OCI-LY7 (cell line): ENCODE results near the gene RGL1. TPM values are rescaled to one million over a fixed set of nuclear protein-coding genes. Genes with fewer than 3 reads are reported as not detected.

ENCODE experiments used
- BruUV-seq: library from RNA; stranded (reverse); fragments of 400-500 nt; replicated peaks from 2 replicates; lab custom pipeline; 2021; lab: Mats Ljungman, UMichigan
- CTCF ChIA-PET: fragments of 300-600 bp; sonication (Branson Sonifier 250); formaldehyde crosslinking; loops from one replicate; lab custom pipeline; 2022; ENCODE audit warnings: antibody characterized with exemption; ENCODE audit not compliant: unreplicated experiment; lab: Charles Lee
- POLR2A ChIA-PET: fragments of 300-600 bp; sonication (Branson Sonifier 250); formaldehyde crosslinking; loops from one replicate; lab custom pipeline; 2022; ENCODE audit warnings: antibody characterized with exemption; lab: Charles Lee
- DNase-seq: peaks from one replicate; pipeline ENCODE4 v3.0.0-alpha.2; 2015; ENCODE audit warnings: low spot score
- H2AFZ ChIP-seq: fragments of 200-600 bp; sonication (generic), shearing (Covaris generic); 2 replicates; pipeline ENCODE4 v1.6.1; 2014; ENCODE audit warnings: mild to moderate bottlenecking, antibody characterized with exemption, low read length, moderate library complexity
- H3K27ac ChIP-seq: fragments of 200-600 bp; sonication (generic); 2 replicates; pipeline ENCODE4 v1.5.1; 2014; ENCODE audit warnings: mixed run types, low read depth, mild to moderate bottlenecking, moderate library complexity, low read length, inconsistent platforms; ENCODE audit not compliant: poor library complexity, severe bottlenecking
- H3K36me3 ChIP-seq: fragments of 200-600 bp; sonication (generic); 2 replicates; pipeline ENCODE4 v1.6.1; 2014; ENCODE audit warnings: mild to moderate bottlenecking, antibody characterized with exemption, low read length, moderate library complexity, mixed read lengths; ENCODE audit not compliant: insufficient read depth
- H3K4me1 ChIP-seq: fragments of 200-600 bp; sonication (generic); 2 replicates; pipeline ENCODE4 v1.5.1; 2014; ENCODE audit warnings: mild to moderate bottlenecking, low read length; ENCODE audit not compliant: insufficient read depth, poor library complexity, severe bottlenecking
- H3K4me2 ChIP-seq: fragments of 200-600 bp; sonication (generic); 2 replicates; pipeline ENCODE4 v1.6.1; 2014; ENCODE audit warnings: mild to moderate bottlenecking, low read length
- H3K4me3 ChIP-seq: fragments of 200-600 bp; sonication (generic); 2 replicates; pipeline ENCODE4 v1.5.1; 2014; ENCODE audit warnings: mild to moderate bottlenecking, low read depth, low read length; ENCODE audit not compliant: poor library complexity, severe bottlenecking
- H3K79me2 ChIP-seq: fragments of 200-600 bp; sonication (generic); 2 replicates; pipeline ENCODE4 v1.6.1; 2016; ENCODE audit warnings: low read depth, mild to moderate bottlenecking, low read length, moderate library complexity, mixed read lengths; ENCODE audit not compliant: insufficient read depth
- H3K9me2 ChIP-seq: fragments of 200-600 bp; sonication (generic); 2 replicates; pipeline ENCODE4 v1.6.1; 2016; ENCODE audit warnings: mild to moderate bottlenecking, low read length, mixed read lengths; ENCODE audit not compliant: insufficient read depth
- H3K9me3 ChIP-seq: fragments of 200-600 bp; sonication (generic); 2 replicates; pipeline ENCODE4 v1.6.1; 2014; ENCODE audit warnings: mild to moderate bottlenecking, mixed run types, low read length, mixed read lengths
- H4K20me1 ChIP-seq: fragments of 200-600 bp; sonication (generic); 2 replicates; pipeline ENCODE4 v1.6.1; 2014; ENCODE audit warnings: mild to moderate bottlenecking, antibody characterized with exemption, low read length, moderate library complexity, mixed read lengths; ENCODE audit not compliant: insufficient read depth
- CTCF ChIP-seq: fragments of 200-600 bp; sonication (generic); conservative IDR thresholded peaks from 2 replicates; pipeline ENCODE4 v1.5.1; 2014; ENCODE audit warnings: mild to moderate bottlenecking, antibody characterized with exemption, low read length, moderate library complexity, mixed read lengths
- EZH2phosphoT487 ChIP-seq: fragments of 200-600 bp; sonication (generic); IDR thresholded peaks from 2 replicates; pipeline ENCODE4 v1.6.1; 2018; ENCODE audit warnings: low read depth, borderline replicate concordance, mild to moderate bottlenecking, mixed run types, antibody characterized with exemption, low read length, moderate library complexity, mixed read lengths
- intact Hi-C: fragments of 100-400 bp; cut with micrococcal nuclease; formaldehyde crosslinking; loops from one replicate; pipeline ENCODE4 v1.10.0; 2022; ENCODE audit not compliant: unreplicated experiment
- total RNA-seq, 2 experiments: library from RNA; depleted of rRNA in 1 of 2; stranded (reverse); fragments of >200 nt in 1 of 2; shearing (Covaris generic) in 1 of 2; gene quantifications; 2 replicates each; pipeline ENCODE4 v1.2.3, GENCODE V29; 2014 to 2022

The RGL1 gene
- total RNA-seq, 2 experiments from 2014 or later = 0.32 to 0.35 TPM

GRCh38 chr1:183863852-183864251, 58.9 kb downstream of the RGL1 start:
- H3K27ac ChIP-seq = no peak overlapping the region
- intact Hi-C loops = no loop called here
- H2AFZ ChIP-seq = no peak overlapping the region
- H4K20me1 ChIP-seq = no peaks in the 10 kb centered on the region
- no peak for TF ChIP-seq CTCF
- CTCF ChIA-PET = no interaction called here
- DNase-seq = no peak
- no peaks in the 10 kb centered on the region for H3K79me2 ChIP-seq
- no peaks in the 10 kb centered on the region for H3K4me1 ChIP-seq
- POLR2A ChIA-PET = interaction anchor here (0.5 kb wide), 1 partner anchor 167 kb away, joined by 4 read pairs; no protein-coding TSS in a partner anchor
- no peaks in the 10 kb centered on the region for H3K36me3 ChIP-seq
- H3K9me3 ChIP-seq = no peaks in the 10 kb centered on the region
- no TSS peak for BruUV-seq
- H3K9me2 ChIP-seq = no peaks in the 10 kb centered on the region
- H3K4me3 ChIP-seq = no peak overlapping the region
- no peak overlapping the region for H3K4me2 ChIP-seq

- no peak for TF ChIP-seq EZH2phosphoT487
- no peak for TF ChIP-seq CTCF
- H3K36me3 ChIP-seq = no peaks in the 10 kb centered on the region
- no peak overlapping the region for H3K4me3 ChIP-seq
- no peak overlapping the region for H2AFZ ChIP-seq
- DNase-seq = no peak
- ChIA-PET POLR2A (no interaction called here), CTCF (no interaction called here)
- BruUV-seq = no TSS peak
- no peaks in the 10 kb centered on the region for H3K4me1 ChIP-seq
- H4K20me1 ChIP-seq = no peaks in the 10 kb centered on the region
- H3K79me2 ChIP-seq = no peaks in the 10 kb centered on the region
- H3K4me2 ChIP-seq = no peak overlapping the region
- intact Hi-C loops = no loop called here
- H3K27ac ChIP-seq = no peak overlapping the region
- H3K9me3 ChIP-seq = no peaks in the 10 kb centered on the region
- H3K9me2 ChIP-seq = no peaks in the 10 kb centered on the region
These were observed 59.7 kb downstream of the RGL1 start for GRCh38 chr1:183864611-183865010.

GRCh38 chr1:183869230-183869629, 64.3 kb downstream of the RGL1 start:
- Histone ChIP-seq H3K9me2 (no peaks in the 10 kb centered on the region), H4K20me1 (no peaks in the 10 kb centered on the region), H3K9me3 (no peaks in the 10 kb centered on the region), H2AFZ (no peak overlapping the region), H3K36me3 (no peaks in the 10 kb centered on the region), H3K4me3 (no peak overlapping the region), H3K79me2 (no peaks in the 10 kb centered on the region), H3K4me2 (no peak overlapping the region), H3K27ac (no peak overlapping the region), H3K4me1 (no peaks in the 10 kb centered on the region)
- no peak for DNase-seq
- intact Hi-C loops = no loop called here
- CTCF ChIA-PET = no interaction called here
- no peak for TF ChIP-seq CTCF
- TF ChIP-seq EZH2phosphoT487 = no peak
- BruUV-seq = no TSS peak
- POLR2A ChIA-PET = no interaction called here
